Frontal cortex (tissue), 4 donors: ENCODE results near the gene LYG2. TPM values are rescaled to one million over a fixed set of nuclear protein-coding genes. Genes with fewer than 3 reads are reported as not detected.
"Not testable (repeated sequence)": the region's sequence is repeated elsewhere in the genome, so short reads cannot be mapped to it uniquely, and the experiment has no call there.

Experiments
- DNase-seq, 2 donors: peaks; one replicate each; pipeline ENCODE4 v3.0.0; 2012; ENCODE audit warnings: low spot score in 2 of 2
- FAIRE-seq: peaks from 2 replicates; lab custom pipeline; 2012; peaks lifted over from hg19 to GRCh38; lab: Jason Lieb, UNC
- total RNA-seq: library from RNA; depleted of rRNA; stranded (reverse); fragments of >200 nt; gene quantifications from one replicate; pipeline ENCODE4 v1.2.3, GENCODE V29; 2014
- donor health status: control.
- donor health status: control.
- donor health status: control.

The LYG2 gene, protein sequence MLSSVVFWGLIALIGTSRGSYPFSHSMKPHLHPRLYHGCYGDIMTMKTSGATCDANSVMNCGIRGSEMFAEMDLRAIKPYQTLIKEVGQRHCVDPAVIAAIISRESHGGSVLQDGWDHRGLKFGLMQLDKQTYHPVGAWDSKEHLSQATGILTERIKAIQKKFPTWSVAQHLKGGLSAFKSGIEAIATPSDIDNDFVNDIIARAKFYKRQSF
- not detected for total RNA-seq

DNA sequence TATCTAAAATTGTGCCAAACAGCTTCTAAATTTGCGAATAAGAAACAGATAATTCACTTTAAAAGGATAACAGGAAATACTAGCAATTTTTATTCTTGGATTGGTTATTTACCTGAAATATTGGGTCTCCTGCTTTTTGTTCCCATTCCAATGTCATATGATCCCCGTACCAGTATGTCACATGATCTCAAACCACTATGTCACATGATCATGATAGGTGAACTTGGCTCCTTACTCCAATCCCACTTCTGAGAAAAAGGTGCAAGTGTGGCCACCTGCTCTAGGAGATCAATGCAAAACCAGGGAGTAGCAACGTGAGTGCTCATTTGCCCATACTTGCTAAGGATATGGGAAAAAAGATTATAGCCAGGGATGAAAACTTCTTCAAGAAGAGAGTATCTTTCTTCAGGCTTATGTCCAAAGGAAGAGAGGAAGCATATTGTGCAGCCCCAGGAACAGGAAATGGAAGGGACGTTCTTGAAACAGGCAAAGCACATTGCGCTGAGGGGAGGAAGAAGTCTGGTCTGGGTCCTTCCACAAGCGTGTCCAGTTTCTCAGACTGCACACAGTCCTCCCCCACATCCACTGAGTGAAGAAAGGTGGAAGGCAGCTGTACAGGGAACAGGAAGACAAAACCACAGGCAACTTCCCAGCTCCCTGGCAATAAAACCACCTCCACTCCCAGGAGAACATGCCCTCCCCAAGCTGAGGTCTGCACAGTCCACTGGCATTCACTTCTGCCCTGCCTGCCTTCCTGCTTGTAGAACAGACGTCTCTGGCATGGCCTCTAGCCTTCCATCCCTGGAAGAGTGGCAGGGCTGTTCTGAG is at the start of gene LYG2:
LYG2 (minus strand) TSS at position 176 of the 828 bp plus-strand sequence. CDS start 1,406 bp downstream, outside the sequence.
- no peak for FAIRE-seq
- no peak for DNase-seq

DNA sequence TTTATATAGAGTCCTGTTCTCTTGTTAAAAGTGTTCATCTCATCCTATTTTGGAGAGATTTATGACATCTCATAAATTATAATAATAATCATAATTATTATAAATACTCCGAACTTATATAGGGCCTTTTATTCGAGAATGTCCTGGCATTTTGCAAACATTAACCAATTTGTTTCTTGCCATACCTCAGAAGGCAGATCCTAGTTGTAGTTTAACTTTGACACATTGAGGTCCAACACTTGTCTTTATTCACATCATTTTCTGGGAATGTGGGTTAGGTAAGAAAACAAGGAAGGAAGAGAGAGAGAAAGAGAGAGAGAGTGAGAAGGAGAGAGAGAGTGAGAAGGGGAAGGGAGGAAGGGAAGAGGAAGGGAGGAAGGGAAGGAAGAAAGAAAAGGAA is 45.6 kb upstream of the LYG2 start, which contains the start of gene LYG1:
LYG1 (minus strand) TSS at position 101 of the 400 bp plus-strand sequence. CDS start 5,527 bp downstream, outside the sequence.
- not testable (repeated sequence) for DNase-seq, FAIRE-seq

DNA sequence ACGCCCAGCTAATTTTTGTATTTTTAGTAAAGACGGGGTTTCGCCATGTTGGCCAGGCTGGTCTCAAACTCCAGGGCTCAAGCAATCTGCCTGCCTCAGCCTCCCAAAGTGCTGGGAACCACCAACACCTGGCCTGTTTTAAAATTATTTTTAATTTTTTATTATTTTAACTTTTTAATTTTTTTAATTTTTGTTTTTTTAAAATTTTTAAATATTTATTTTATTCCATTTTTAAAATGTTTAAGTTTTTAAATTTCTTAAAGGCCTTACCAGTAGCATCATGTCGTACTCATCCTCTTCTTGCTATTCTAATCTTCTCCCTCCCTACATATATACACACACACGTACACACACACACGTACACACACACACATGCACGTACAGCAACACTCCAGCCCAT is 44.1 kb upstream of the LYG2 start:
- DNase-seq (no peak), FAIRE-seq (peak; percentile 43)

DNA sequence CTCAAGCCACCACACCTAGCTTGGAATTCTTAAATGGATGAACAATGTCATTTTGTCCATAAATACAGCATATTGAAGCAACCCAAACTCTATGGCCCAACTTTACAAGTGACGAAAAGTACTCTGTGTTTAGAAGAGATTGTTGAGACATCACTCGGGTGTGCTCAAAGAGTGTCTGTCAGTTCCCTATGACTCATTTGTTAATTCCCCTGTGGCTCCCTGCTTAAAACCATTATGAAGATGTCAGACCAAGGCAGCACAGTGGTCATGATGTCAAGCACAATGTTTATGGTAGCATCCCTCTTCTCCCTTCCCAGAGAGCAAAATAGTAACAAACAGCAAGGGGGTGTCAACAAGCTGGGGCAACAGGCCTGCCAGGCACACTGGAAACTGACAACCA is 42.5 kb upstream of the LYG2 start:
- DNase-seq (no peak), FAIRE-seq (no peak)

DNA sequence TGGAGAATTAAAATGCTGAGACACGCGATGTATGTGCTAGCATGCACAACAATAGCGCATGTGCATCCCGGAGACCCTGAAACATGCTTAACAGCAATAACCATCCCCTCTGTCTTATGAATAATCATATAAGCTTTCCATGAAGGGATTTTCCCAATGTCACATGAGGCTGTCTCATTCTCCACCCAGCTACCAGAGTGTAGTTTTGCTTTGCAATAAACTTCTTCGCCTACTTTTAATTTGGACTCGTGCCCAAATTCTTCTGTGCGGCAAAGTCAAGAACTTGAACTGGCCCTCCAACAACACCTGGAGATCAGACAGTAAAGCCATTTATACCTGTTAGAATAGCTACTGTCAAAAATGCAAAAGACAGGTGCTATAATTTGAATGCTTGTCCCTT is 30.1 kb upstream of the LYG2 start:
- no peak for DNase-seq
- FAIRE-seq = no peak

DNA sequence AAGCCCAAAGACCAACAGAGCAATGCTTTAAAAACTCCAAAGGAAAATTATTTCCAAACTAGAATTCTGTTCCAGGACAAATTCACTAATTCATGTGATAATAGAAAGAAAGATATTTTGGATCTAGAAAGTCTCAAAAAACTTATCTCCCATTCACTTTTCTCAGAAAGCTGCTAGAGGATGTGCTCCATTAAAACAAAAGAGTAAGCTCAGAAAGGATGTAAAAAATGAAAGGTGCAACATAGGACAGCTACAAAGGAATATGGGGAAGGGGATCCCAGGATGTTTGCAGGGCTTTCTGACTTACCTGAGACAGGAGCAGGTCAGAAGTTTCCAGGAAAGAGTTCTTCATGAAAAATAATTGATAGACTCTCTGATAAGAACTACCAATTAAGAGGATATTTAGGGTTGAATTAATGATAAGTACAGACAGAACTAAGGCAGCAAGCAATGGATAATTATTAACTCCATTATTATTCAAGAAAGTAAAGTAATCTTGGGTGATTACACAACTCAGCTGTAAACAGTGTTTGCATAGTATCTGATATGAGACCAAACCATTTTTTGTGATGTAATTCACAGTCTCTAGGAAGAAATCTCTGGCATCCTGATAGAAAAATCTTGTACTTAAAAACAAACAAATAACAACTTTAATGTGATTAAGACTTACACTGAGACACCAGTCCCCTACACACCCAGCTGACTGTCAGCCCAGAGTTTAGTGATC is 24.7 kb upstream of the LYG2 start:
- DNase-seq (no peak), FAIRE-seq (no peak)

DNA sequence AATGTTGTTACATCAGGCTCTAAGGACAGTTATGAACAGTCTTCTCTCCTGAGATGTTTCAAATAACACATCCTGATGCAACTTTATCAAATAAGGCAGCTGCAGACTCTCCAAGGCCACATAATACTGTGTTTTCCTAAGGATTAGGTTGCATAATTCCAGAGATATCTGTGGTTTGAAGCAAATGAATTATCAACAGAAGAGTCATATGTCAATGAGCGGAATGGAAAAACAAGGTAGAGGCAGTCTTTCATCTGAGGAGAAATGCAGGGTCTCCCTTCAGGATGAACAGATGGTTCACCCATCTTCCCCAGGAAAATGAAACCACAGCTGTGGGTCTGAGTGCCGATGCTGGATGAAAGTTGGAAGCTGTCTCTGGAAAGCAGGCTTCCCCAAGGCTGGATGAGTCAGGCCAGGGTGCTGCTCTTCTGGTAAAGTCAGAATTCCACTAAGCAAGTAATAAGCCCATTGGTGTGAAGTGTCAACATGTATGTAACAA is 23.4 kb upstream of the LYG2 start:
- DNase-seq = no peak
- no peak for FAIRE-seq

DNA sequence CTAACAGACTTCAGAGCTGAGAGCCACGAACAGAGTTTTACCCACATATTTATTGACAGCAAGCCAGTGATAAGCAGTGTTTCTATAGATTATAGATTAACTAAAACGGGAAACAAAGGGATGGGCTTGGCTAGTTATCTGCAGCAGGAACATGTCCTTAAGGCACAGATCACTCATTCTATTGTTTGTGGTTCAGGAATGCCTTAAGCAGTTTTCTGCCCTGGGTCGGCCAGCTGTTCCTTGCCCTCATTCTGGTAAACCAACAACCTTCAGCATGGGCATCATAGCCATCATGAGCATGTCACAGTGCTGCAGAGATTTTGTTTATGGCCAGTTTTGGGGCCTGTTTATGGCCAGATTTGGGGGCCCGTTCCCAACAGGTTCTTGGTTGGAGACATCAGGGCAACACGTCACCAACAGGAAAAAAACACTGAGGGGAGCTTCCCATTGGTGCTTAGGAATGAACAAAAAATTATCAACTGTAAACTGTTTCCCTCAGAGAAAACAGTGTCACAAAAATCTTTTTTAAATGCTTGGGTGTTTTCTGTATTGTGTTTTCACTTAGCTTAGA is 22.8 kb upstream of the LYG2 start:
- FAIRE-seq, DNase-seq: not testable (repeated sequence)

DNA sequence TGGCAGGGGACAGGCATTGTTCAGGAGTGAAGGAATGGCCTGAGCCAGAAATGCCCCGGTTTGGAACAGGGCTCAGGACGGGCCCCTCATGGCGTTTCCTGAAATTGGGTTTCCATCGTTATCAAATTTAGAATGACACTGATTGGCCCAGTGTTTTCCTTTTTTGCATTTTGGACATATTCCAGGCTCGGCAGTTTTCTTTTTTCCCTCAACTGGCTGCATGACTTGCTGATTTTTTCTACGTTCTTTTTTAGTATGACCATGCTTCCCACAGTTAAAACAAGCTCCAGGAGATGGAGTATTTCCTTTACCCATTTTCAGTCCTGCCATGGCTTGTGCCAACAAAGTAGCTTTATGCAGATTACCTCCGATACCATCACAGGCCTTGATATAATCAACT is 20.4 kb upstream of the LYG2 start:
- FAIRE-seq (no peak), DNase-seq (no peak)

DNA sequence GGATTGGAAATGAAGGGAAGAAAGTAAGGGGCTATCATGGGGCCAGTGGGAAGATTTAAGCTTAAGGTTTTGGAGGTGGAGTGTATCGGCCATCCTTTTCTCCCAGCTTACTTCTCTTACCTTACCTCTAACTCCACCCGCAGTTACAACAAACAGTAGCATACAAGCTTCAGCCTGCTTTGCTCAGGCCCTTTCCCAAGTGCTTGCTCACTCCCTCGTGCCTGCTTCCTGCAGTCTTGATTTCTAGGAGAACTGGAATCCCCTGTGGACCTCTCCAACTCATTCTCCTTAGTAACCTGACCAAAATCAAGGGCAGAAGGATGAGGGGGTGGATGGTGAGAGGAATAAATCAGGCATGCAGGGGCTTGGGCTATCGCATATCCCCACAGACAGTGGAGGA is 5.8 kb upstream of the LYG2 start:
- no peak for FAIRE-seq

DNA sequence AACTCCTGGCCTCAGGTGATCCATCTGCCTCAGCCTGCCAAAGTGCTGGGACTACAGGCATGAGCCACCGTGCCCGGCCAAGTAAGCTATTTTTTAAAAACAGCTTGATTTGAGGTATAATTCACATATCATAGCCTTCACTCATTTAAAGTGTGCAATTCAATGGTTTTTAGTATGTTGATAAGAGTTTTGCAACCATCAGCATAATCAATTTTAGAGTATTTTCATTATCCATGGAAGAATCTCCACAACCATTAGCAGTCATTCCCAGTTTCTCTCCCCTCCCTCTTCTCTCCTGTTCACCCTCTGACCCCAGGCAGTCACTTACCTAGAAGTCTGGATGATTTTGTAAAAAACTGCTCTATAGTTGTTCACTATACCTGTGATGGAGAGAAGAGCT is 4.7 kb upstream of the LYG2 start:
- FAIRE-seq = no peak
- no peak for DNase-seq

More for the DNA sequence above, 5.8 kb upstream of the LYG2 start:
- DNase-seq = no peak

DNA sequence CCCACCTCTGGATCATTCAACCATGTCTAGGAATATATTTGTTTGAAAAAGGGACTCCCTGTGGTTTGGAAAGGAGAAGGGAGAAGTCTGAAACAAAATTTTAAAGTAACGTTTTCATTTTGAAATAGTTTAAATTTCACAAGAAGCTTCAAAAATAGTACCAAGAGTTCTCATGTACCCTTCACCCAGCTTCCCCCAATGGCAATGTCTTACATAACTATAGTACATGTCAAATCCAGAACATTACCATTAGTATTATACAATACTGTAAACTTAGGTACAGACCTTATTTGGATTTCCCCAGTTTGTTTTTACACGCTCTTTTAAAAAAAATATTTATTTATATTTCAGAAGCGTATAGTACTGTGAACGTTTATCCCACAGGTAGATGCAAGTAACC is 4.0 kb upstream of the LYG2 start:
- FAIRE-seq (no peak), DNase-seq (no peak)

DNA sequence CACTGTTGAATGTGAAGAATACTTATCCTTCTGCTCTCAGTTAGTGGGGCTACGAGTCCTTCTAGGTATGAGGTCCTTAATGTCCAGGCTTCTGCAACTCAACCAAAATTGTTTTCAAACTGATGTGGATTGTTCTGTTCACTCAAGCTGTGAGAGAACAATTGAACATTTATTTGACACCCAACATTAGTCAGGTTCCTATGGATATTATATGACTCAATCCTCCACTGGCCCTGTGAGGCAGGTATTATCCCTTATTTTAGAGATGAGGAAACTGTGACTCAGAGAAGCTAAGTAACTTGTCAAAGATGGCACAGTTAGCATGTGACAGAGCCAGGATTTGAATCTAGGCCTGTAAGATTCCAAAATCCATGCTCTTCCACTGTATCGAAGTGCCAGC is 1.2 kb upstream of the LYG2 start:
- no peak for DNase-seq
- no peak for FAIRE-seq

DNA sequence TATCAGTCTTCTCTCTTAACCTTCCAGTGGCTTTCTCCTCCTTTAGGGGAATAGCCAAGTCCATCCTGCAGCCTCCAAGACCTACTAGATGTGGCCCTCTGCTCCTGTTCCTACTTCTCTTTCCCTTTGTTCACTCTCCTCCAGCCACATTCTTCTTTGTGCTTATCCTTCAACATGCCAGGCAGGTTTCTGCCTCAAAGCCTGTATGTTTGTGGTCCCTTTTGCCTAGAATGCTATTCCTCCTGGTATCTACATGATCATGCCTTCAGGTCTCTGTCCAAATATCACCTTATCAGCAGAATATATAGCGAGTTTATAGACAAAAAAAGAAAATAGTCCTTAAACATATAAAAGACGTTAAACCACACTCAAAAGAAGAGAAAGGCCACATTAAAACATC is 5.5 kb downstream of the LYG2 start:
- DNase-seq (no peak), FAIRE-seq (no peak)

DNA sequence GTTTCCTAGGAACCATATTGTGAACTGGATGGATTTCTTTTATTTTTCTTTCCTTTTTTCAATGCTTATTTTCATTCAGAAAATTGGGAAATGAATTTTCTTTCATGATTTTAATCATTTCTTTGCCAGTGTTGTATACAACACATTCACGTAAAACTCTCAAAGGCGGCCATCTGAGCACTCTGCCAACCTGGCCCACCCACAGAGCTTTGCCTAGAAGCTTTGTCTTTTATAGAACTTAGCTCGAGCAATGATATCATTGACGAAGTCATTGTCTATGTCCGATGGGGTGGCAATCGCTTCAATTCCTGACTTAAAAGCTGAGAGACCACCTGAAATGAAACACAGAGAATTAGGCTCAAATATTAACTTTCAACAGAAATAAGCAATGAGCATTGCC is 13.3 kb downstream of the LYG2 start:
- FAIRE-seq (no peak), DNase-seq (no peak)

DNA sequence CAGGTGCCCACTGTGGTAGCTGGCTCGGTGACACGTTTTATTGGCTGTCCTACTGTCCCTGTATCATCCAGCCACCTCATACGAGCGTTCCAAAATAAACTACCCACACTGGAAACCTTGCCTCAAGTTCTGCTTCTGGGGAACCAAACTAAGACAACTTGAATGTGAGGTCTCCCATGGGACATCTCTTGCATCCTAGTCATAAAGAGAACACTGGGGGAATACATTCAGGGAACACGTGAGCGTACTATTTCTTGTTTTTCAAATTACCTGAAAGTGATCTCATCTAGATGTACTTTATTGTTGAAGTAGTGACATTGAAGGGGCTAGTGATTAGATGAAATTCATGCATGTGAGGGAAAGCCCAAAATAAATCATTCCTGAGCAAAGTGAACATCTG is 15.0 kb downstream of the LYG2 start:
- FAIRE-seq = no peak
- no peak for DNase-seq

DNA sequence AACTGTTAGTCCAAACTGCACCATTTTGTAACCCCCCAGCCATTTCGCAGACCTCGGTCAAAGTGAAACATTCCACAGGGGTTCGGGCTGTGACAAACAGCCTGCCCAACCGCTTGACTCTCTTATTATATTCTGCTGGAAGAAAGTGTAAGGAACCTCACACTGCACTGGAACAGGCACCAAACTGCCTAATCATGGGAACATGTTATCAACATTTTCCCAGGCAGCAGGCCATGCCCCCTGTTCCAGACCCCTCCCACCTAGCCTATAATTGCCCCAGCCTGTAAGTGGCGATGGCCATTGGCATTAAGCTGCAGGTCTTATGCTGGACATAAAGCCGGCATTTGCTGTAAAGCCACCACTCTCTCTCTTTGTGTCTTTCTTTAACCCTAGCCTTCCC is 16.9 kb downstream of the LYG2 start:
- no peak for DNase-seq
- no peak for FAIRE-seq

DNA sequence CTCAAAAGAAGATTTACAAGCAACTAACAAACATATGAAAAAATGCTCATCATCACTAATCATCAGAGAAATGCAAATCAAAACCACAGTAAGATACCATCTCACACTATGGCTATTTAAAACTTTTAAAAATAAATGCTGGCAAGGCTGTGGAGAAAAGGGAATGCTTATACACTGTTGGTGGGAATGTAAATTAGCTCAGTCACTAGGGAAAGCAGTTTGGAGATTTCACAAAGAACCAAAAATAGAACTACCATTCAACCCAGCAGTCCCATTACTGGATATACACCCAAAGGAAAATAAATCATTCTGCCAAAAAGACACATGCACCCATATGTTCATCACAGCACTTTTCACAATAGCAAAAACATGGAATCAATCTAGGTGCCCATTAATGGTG is 22.3 kb downstream of the LYG2 start:
- DNase-seq, FAIRE-seq: not testable (repeated sequence)

DNA sequence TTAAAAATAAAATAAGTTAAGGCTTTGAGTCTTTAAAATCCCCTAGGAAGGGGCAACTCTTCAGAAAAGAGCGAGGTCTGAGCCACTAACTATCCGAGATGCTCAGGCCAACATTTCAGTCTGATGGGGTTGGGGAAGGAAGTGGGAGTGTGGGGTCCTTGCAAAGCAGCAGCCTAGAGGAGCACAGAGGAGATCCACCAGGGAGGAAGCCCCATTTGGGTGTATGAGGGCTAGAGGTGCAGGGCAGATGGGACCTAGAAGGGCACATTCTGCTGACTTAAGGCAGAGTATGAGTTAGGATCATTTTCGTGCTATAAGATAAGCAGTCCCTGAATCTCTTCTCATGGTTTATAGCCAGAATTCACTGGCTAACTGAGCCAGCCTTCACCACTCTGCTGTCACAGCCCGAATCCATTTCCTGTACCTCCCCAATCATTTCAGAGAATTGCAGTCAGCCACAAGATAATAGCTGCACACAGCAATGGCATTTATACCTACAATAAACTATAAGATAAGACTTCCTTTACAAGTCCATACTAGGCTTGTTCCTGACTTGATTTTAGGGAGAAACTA is 37.5 kb downstream of the LYG2 start:
- FAIRE-seq = no peak
- no peak for DNase-seq

DNA sequence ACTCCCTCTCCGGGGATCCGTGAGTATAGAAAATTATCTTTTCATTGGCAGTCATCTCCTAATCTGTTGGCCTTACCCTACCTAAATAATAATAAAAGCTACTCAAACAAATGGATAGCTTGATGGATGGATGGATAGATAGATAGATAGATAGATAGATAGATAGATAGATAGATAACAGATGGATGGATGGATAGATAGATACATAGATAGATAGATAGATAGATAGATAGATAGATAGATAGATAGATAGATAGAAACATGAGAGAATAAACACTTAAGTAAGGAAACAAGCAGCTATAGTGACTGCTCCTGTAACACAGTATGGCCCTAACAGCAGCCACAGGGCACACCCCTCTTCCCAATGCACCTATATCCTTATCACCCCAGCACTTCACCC is 39.4 kb downstream of the LYG2 start:
- DNase-seq (no peak), FAIRE-seq (no peak)
